Nasal cavity respiratory epithelium epithelial cell of viscerocranial mucosa (primary cell): Measurements from ENCODE around the gene PTPN18. TPM values are rescaled to one million over a fixed set of nuclear protein-coding genes. Genes with fewer than 3 reads are reported as not detected.

Experiments
- total RNA-seq: library from RNA; depleted of rRNA; stranded (reverse); fragments of >200 nt; gene quantifications from 2 replicates; pipeline ENCODE4 v1.2.3, GENCODE V29; 2014

PTPN18 gene
- 10.6 and 21.3 TPM in 2 replicates for total RNA-seq

GRCh38 chr2:130355578-130356431, at the start of gene PTPN18:
PTPN18 (plus strand) TSS chr2:130356056; CDS start chr2:130356108, 52 bp downstream.

GRCh38 chr2:130342533-130343275, 13.2 kb upstream of the PTPN18 start, which contains the start of gene IMP4:
IMP4 (plus strand) TSS chr2:130342897; CDS start chr2:130342933, 36 bp downstream.

Other genes starting within 250 kb of the PTPN18 start
- gene POTEF, start 226.8 kb upstream of the PTPN18 start, total RNA-seq: not detected in 2 replicates
- gene CCDC74B, start 210.9 kb upstream of the PTPN18 start, total RNA-seq: 0.34 and 1.00 TPM in 2 replicates
- 12.0 and 22.9 TPM in 2 replicates for gene SMPD4, start 174.5 kb upstream of the PTPN18 start, total RNA-seq
- gene MZT2B, start 173.8 kb upstream of the PTPN18 start, total RNA-seq: 55.5 and 148 TPM in 2 replicates
- gene TUBA3E, start 157.6 kb upstream of the PTPN18 start, total RNA-seq: not detected in 2 replicates
- 142 and 159 TPM in 2 replicates for gene IMP4, start 13.2 kb upstream of the PTPN18 start, total RNA-seq
- not detected in 2 replicates for gene POTEI, start 153.3 kb downstream of the PTPN18 start, total RNA-seq
- gene CFC1B, start 165.2 kb downstream of the PTPN18 start, total RNA-seq: not detected in 2 replicates
- not detected in 2 replicates for gene CFC1, start 243.5 kb downstream of the PTPN18 start, total RNA-seq